ENCODE measurements around the gene GALNT1.

GRCh38 chr18:35619941-35620340 lies 38.4 kb downstream of the GALNT1 start:
- no peak for TF ChIP-seq CTCF (conservative IDR thresholded peaks at IDR 0.05; ENCODE audit: low read depth, low read length)
- TF ChIP-seq CEBPB (IDR thresholded peaks at IDR 0.05; ENCODE audit: low read depth, low read length): no peak
- TF ChIP-seq POLR2A (IDR thresholded peaks at IDR 0.05; ENCODE audit: low read depth, low read length): no peak
- no peak for TF ChIP-seq RAD21 (IDR thresholded peaks at IDR 0.05; ENCODE audit: low read length)
- no peak for TF ChIP-seq MAZ (IDR thresholded peaks at IDR 0.05; ENCODE audit: borderline replicate concordance, low read depth, low read length)
- no peak for TF ChIP-seq MXI1 (IDR thresholded peaks at IDR 0.05; ENCODE audit: borderline replicate concordance, low read depth, low read length)
- TF ChIP-seq CHD1 (IDR thresholded peaks at IDR 0.05; ENCODE audit: low read depth, low read length): no peak
- no peak for TF ChIP-seq FOS (IDR thresholded peaks at IDR 0.05; ENCODE audit: low read depth, low read length)
- no peak for TF ChIP-seq RCOR1 (IDR thresholded peaks at IDR 0.05; ENCODE audit: insufficient replicate concordance, low read length)
- no peak for TF ChIP-seq SMC3 (IDR thresholded peaks at IDR 0.05; ENCODE audit: low read depth, low read length)
- TF ChIP-seq USF2 (IDR thresholded peaks at IDR 0.05; ENCODE audit: low read depth, low read length): no peak
- no peak for TF ChIP-seq RFX5 (IDR thresholded peaks at IDR 0.05; ENCODE audit: low read depth, low read length)
- TF ChIP-seq ELK1 (IDR thresholded peaks at IDR 0.05; ENCODE audit: borderline replicate concordance, low read depth, low read length): no peak
- TF ChIP-seq MAFK (IDR thresholded peaks at IDR 0.05; ENCODE audit: low read depth, low read length): no peak
